Measurements from ENCODE around the gene KRTAP2-4. TPM values are rescaled to one million over a fixed set of nuclear protein-coding genes. Genes with fewer than 3 reads are reported as not detected.
"Not testable (repeated sequence)": the region's sequence is repeated elsewhere in the genome, so short reads cannot be mapped to it uniquely, and the experiment has no call there.

The KRTAP2-4 gene
- total RNA-seq, 4 donors from 2014 or later: not detected

DNA sequence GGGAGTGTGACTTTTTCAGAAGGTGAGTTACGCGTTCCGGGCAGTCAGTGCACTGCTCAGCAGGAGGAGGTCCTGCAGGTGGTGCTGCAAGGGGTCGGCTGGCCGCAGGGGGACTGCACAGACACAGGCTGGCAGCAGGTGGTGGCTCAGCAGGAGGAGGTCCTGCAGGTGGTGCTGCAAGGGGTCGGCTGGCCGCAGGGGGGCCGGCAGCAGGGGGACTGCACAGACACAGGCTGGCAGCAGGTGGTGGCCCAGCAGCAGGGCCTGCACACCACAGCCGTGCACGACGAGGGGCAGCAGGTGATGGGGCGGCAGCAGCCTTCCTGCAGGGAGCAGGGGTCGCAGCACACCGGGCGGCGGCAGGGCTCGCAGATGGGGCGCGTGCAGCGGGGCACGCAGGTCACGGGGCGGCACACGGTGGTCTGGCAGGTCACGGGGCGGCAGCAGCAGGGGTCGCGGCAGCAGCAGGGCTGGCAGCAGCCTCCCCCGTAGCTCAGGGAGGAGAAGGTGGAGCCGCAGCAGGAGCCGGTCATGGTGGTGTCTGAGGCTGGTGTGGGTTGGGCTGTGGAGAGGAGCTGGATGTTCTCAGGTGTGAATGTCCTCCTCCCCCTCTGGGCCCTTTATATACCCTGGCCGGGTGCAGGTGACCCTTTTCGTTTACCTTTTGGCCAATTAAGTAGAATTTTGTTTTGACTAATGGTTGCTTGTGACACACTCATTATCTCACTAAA, 18.8 kb downstream of the KRTAP2-4 start, which contains the start of gene KRTAP2-1:
TSS of gene KRTAP2-1 (minus strand) at position 582 of the 731 bp plus-strand sequence. CDS start at position 533, 49 bp downstream.
- TF ChIP-seq, protein P1, sequence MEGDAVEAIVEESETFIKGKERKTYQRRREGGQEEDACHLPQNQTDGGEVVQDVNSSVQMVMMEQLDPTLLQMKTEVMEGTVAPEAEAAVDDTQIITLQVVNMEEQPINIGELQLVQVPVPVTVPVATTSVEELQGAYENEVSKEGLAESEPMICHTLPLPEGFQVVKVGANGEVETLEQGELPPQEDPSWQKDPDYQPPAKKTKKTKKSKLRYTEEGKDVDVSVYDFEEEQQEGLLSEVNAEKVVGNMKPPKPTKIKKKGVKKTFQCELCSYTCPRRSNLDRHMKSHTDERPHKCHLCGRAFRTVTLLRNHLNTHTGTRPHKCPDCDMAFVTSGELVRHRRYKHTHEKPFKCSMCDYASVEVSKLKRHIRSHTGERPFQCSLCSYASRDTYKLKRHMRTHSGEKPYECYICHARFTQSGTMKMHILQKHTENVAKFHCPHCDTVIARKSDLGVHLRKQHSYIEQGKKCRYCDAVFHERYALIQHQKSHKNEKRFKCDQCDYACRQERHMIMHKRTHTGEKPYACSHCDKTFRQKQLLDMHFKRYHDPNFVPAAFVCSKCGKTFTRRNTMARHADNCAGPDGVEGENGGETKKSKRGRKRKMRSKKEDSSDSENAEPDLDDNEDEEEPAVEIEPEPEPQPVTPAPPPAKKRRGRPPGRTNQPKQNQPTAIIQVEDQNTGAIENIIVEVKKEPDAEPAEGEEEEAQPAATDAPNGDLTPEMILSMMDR (IDR thresholded peaks at IDR 0.05; ENCODE audit: low read depth): not testable (repeated sequence)

DNA sequence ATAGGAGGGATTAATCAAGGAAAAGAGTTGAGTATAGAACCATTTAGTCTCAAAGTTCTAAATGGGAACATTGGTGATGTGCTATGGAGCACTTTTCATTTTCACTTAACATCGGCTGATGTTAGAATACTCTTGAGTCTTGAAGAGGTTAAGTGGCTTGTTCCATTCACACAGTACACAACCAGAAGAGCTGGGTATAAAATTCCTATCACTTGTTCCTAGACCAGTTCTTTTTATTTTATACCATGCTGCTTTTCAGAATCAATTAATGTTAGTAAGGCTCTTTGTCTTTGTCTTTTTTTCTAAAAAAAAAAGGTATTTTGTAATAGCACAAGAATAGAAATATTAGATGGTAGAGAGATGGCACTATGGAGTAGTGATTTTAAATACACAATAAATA, 22.7 kb downstream of the KRTAP2-4 start:
- TF ChIP-seq, protein P1 (IDR thresholded peaks at IDR 0.05; ENCODE audit: low read depth): no peak

DNA sequence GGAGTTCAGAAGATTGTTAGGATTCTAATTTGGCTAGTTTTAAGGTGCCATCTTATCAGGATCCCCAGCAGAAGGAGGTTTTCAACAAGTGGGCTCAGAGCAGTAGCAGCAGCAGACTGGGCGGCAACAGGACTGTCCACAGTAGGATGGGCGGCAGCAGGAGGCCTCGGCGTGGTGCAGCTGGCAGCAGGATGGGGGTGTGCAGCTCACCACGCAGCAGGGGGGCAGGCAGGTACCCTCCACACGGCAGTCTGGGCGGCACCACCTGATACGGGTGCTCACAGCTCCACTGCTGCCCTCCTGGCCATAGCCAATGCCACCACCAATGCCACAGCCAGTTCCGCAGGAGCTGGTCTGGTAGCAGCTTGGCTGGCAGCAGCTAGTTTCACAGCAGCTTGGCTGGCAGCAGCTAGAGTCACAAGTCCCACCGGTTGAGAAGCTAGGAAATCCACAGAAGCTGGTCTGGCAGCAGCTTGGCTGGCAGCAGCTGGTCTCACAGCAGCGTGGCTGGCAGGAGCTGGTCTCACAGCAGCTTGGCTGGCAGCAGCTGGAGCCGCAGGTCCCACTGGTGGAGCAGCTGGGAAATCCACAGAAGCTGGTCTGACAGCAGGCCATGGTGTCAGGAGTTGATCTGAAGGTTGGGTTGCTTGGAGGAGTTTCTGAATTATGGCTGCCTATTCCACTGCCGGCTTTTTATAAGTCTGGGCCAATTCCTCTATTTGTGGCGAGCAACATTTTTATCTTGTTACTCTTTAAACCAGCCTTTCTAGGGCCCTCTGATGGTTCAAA, 24.7 kb downstream of the KRTAP2-4 start, which contains the start of gene KRTAP1-1:
TSS of gene KRTAP1-1 (minus strand) at position 668 of the 789 bp plus-strand sequence. CDS start at position 615, 53 bp downstream.
- TF ChIP-seq, protein P1 (IDR thresholded peaks at IDR 0.05; ENCODE audit: low read depth): not testable (repeated sequence)

DNA sequence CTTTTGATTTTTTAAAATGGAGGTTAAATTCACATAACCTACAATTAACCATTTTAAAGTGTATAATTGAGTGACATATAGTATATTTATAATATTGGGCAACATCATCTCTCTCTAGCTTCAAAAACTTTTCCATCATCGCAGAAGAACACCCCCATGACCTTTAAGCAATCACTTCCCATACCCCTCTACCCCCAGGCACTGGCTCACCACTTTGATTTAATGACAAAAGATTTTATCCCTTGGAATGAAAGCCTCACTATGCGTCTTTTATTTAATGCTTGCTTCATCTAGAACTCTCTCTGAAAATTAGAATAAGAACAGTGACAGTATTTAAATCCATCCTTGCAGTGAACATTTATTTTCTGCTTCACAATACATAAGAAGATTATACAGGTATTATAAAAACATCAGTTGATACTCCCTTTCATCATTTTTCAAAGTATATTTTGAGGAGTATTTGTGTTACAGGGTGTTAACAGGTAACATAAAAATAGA, 27.8 kb downstream of the KRTAP2-4 start:
- TF ChIP-seq, protein P1 (IDR thresholded peaks at IDR 0.05; ENCODE audit: low read depth): no peak

DNA sequence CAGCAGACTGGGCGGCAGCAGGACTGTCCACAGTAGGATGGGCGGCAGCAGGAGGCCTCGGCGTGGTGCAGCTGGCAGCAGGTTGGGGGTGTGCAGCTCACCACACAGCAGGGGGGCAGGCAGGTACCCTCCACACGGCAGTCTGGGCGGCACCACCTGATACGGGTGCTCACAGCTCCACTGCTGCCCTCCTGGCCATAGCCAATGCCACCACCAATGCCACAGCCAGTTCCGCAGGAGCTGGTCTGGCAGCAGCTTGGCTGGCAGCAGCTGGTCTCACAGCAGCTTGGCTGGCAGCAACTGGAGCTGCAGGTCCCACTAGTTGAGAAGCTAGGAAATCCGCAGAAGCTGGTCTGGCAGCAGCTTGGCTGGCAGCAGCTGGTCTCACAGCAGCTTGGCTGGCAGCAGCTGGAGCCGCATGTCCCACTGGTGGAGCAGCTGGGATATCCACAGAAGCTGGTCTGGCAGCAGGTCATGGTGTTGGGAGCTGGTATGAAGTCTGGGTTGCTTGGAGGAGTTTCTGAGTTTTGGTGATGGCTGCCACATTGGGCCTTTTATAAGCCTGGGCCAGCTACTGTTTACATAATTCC, 31.2 kb downstream of the KRTAP2-4 start, which contains the start of gene KRTAP1-3:
TSS of gene KRTAP1-3 (minus strand) at position 529 of the 590 bp plus-strand sequence. CDS start at position 476, 53 bp downstream.
- TF ChIP-seq, protein P1 (IDR thresholded peaks at IDR 0.05; ENCODE audit: low read depth): not testable (repeated sequence)

DNA sequence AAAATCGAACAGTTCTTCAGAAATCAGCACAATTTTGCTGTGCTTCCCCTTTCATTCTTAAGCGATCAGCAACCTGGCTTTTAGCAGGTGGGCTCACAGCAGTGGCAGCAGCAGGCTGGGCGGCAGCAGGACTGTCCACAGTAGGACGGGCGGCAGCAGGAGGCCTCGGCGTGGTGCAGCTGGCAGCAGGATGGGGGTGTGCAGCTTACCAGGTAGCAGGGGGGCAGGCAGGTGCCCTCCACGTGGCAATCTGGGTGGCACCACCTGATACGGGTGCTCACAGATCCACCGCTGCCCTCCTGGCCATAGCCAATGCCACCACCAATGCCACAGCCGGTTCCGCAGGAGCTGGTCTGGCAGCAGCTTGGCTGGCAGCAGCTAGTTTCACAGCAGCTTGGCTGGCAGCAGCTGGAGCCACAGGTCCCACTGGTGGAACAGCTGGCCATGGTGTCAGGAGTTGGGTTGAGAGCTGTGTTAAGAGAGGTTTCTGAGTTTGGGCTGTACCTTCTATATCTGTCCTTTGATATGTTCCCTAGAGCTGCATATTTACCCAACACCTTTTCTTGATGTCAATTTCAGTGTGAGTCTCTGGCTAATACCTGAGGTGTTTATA, 35.9 kb downstream of the KRTAP2-4 start, which contains the start of gene KRTAP1-4:
TSS of gene KRTAP1-4 (minus strand) at position 563 of the 613 bp plus-strand sequence. CDS start at position 446, 117 bp downstream.
- TF ChIP-seq, protein P1 (IDR thresholded peaks at IDR 0.05; ENCODE audit: low read depth): no peak

Data from subcutaneous adipose tissue (tissue), 4 donors.